DND-41 (cell line): ENCODE data around the gene NCK2.

ENCODE experiments used
- CTCF ChIP-seq: IDR thresholded peaks from 2 replicates; pipeline ENCODE4 v1.5.1; 2012; ENCODE audit warnings: borderline replicate concordance, low read length, moderate library complexity, mild to moderate bottlenecking; ENCODE audit not compliant: poor library complexity, severe bottlenecking; ENCODE audit errors: extremely low read depth
- EZH2 ChIP-seq: IDR thresholded peaks from 3 replicates; pipeline ENCODE4 v1.6.1; 2012; ENCODE audit warnings: borderline replicate concordance, low read depth, mild to moderate bottlenecking, moderate library complexity, low read length, inconsistent platforms; ENCODE audit not compliant: severe bottlenecking

DNA sequence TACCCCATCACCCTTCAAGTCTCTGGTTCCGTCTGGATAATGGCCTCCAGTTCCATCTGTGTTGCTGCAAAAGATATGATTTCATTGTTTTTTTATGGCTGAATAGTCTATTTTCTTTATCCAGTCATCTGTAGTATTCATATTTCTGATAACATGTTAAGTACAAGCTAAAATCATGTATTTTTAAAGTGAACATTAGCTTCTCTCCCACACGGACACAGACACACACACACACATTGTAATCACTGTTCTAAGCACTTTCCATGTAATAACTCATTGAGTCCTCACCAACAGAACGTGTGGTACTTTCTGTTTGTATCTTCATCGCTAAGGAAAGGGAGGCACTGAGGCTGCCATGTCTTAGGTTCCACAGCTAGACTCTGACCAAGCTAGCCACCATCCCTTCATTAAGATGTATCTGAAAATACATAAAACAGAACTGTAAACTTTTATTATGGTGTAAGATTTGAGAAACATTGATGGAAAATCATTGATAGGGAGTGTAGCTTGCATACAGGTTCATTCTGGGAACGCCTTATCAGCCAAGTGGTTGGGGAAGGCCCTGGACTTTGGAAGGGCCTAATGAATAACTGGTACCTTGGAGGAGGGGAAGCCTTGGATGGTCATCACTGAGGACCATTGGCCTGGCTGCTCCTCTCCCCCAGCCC, 8.1 kb downstream of the NCK2 start:
- TF ChIP-seq CTCF, result no peak
- TF ChIP-seq EZH2, result no peak
